OCI-LY7 (cell line): Measurements from ENCODE around the gene KCNH1. TPM values are rescaled to one million over a fixed set of nuclear protein-coding genes. Genes with fewer than 3 reads are reported as not detected.
"Not testable (repeated sequence)": the region's sequence is repeated elsewhere in the genome, so short reads cannot be mapped to it uniquely, and the experiment has no call there.

Experiments used
- BruUV-seq: library from RNA; stranded (reverse); fragments of 400-500 nt; replicated peaks from 2 replicates; lab custom pipeline; 2021; lab: Mats Ljungman, UMichigan
- CTCF ChIA-PET: fragments of 300-600 bp; sonication (Branson Sonifier 250); formaldehyde crosslinking; loops from one replicate; lab custom pipeline; 2022; ENCODE audit warnings: antibody characterized with exemption; ENCODE audit not compliant: unreplicated experiment; lab: Charles Lee
- POLR2A ChIA-PET: fragments of 300-600 bp; sonication (Branson Sonifier 250); formaldehyde crosslinking; loops from one replicate; lab custom pipeline; 2022; ENCODE audit warnings: antibody characterized with exemption; lab: Charles Lee
- DNase-seq: peaks from one replicate; pipeline ENCODE4 v3.0.0-alpha.2; 2015; ENCODE audit warnings: low spot score
- H2AFZ ChIP-seq: fragments of 200-600 bp; sonication (generic), shearing (Covaris generic); 2 replicates; pipeline ENCODE4 v1.6.1; 2014; ENCODE audit warnings: mild to moderate bottlenecking, antibody characterized with exemption, low read length, moderate library complexity
- H3K27ac ChIP-seq: fragments of 200-600 bp; sonication (generic); 2 replicates; pipeline ENCODE4 v1.5.1; 2014; ENCODE audit warnings: mixed run types, low read depth, mild to moderate bottlenecking, moderate library complexity, low read length, inconsistent platforms; ENCODE audit not compliant: poor library complexity, severe bottlenecking
- H3K36me3 ChIP-seq: fragments of 200-600 bp; sonication (generic); 2 replicates; pipeline ENCODE4 v1.6.1; 2014; ENCODE audit warnings: mild to moderate bottlenecking, antibody characterized with exemption, low read length, moderate library complexity, mixed read lengths; ENCODE audit not compliant: insufficient read depth
- H3K4me1 ChIP-seq: fragments of 200-600 bp; sonication (generic); 2 replicates; pipeline ENCODE4 v1.5.1; 2014; ENCODE audit warnings: mild to moderate bottlenecking, low read length; ENCODE audit not compliant: insufficient read depth, poor library complexity, severe bottlenecking
- H3K4me2 ChIP-seq: fragments of 200-600 bp; sonication (generic); 2 replicates; pipeline ENCODE4 v1.6.1; 2014; ENCODE audit warnings: mild to moderate bottlenecking, low read length
- H3K4me3 ChIP-seq: fragments of 200-600 bp; sonication (generic); 2 replicates; pipeline ENCODE4 v1.5.1; 2014; ENCODE audit warnings: mild to moderate bottlenecking, low read depth, low read length; ENCODE audit not compliant: poor library complexity, severe bottlenecking
- H3K79me2 ChIP-seq: fragments of 200-600 bp; sonication (generic); 2 replicates; pipeline ENCODE4 v1.6.1; 2016; ENCODE audit warnings: low read depth, mild to moderate bottlenecking, low read length, moderate library complexity, mixed read lengths; ENCODE audit not compliant: insufficient read depth
- H3K9me2 ChIP-seq: fragments of 200-600 bp; sonication (generic); 2 replicates; pipeline ENCODE4 v1.6.1; 2016; ENCODE audit warnings: mild to moderate bottlenecking, low read length, mixed read lengths; ENCODE audit not compliant: insufficient read depth
- H3K9me3 ChIP-seq: fragments of 200-600 bp; sonication (generic); 2 replicates; pipeline ENCODE4 v1.6.1; 2014; ENCODE audit warnings: mild to moderate bottlenecking, mixed run types, low read length, mixed read lengths
- H4K20me1 ChIP-seq: fragments of 200-600 bp; sonication (generic); 2 replicates; pipeline ENCODE4 v1.6.1; 2014; ENCODE audit warnings: mild to moderate bottlenecking, antibody characterized with exemption, low read length, moderate library complexity, mixed read lengths; ENCODE audit not compliant: insufficient read depth
- CTCF ChIP-seq: fragments of 200-600 bp; sonication (generic); conservative IDR thresholded peaks from 2 replicates; pipeline ENCODE4 v1.5.1; 2014; ENCODE audit warnings: mild to moderate bottlenecking, antibody characterized with exemption, low read length, moderate library complexity, mixed read lengths
- EZH2phosphoT487 ChIP-seq: fragments of 200-600 bp; sonication (generic); IDR thresholded peaks from 2 replicates; pipeline ENCODE4 v1.6.1; 2018; ENCODE audit warnings: low read depth, borderline replicate concordance, mild to moderate bottlenecking, mixed run types, antibody characterized with exemption, low read length, moderate library complexity, mixed read lengths
- intact Hi-C: fragments of 100-400 bp; cut with micrococcal nuclease; formaldehyde crosslinking; loops from one replicate; pipeline ENCODE4 v1.10.0; 2022; ENCODE audit not compliant: unreplicated experiment
- total RNA-seq, 2 experiments: library from RNA; depleted of rRNA in 1 of 2; stranded (reverse); fragments of >200 nt in 1 of 2; shearing (Covaris generic) in 1 of 2; gene quantifications; 2 replicates each; pipeline ENCODE4 v1.2.3, GENCODE V29; 2014 to 2022

KCNH1 gene
- total RNA-seq, 2 experiments from 2014 or later = not detected

- no peak overlapping the region for H3K27ac ChIP-seq
- POLR2A ChIA-PET = interaction anchor here (0.6 kb wide), 1 partner anchor 24 kb away, joined by 3 read pairs; no protein-coding TSS in a partner anchor
- no peaks in the 10 kb centered on the region for H3K36me3 ChIP-seq
- H3K4me2 ChIP-seq = no peak overlapping the region
- no peak overlapping the region for H2AFZ ChIP-seq
- H3K9me2 ChIP-seq = no peaks in the 10 kb centered on the region
- DNase-seq = no peak
- H3K4me1 ChIP-seq = no peaks in the 10 kb centered on the region
- intact Hi-C loops = no loop called here
- H4K20me1 ChIP-seq = no peaks in the 10 kb centered on the region
- no peaks in the 10 kb centered on the region for H3K79me2 ChIP-seq
- no peak overlapping the region for H3K4me3 ChIP-seq
- BruUV-seq = no TSS peak
- no peak for TF ChIP-seq EZH2phosphoT487
- no peak for TF ChIP-seq CTCF
- H3K9me3 ChIP-seq = no peaks in the 10 kb centered on the region
- CTCF ChIA-PET = no interaction called here
These were observed 51.1 kb downstream of the KCNH1 start for GRCh38 chr1:211082824-211083223.

GRCh38 chr1:211081447-211081846, 52.5 kb downstream of the KCNH1 start:
- H3K9me3 ChIP-seq, CTCF ChIA-PET, H3K9me2 ChIP-seq, H3K36me3 ChIP-seq, intact Hi-C loops, H2AFZ ChIP-seq, H3K27ac ChIP-seq, H3K79me2 ChIP-seq, DNase-seq, POLR2A ChIA-PET, BruUV-seq, H4K20me1 ChIP-seq, H3K4me3 ChIP-seq, H3K4me1 ChIP-seq, H3K4me2 ChIP-seq: not testable (repeated sequence)

GRCh38 chr1:211068976-211069375, 65.0 kb downstream of the KCNH1 start:
- H4K20me1 ChIP-seq = no peaks in the 10 kb centered on the region
- intact Hi-C loops = no loop called here
- H2AFZ ChIP-seq = no peak overlapping the region
- no TSS peak for BruUV-seq
- POLR2A ChIA-PET = no interaction called here
- no peak overlapping the region for H3K4me2 ChIP-seq
- H3K9me2 ChIP-seq = no peaks in the 10 kb centered on the region
- H3K4me3 ChIP-seq = no peak overlapping the region
- H3K27ac ChIP-seq = no peak overlapping the region
- DNase-seq = no peak
- no peaks in the 10 kb centered on the region for H3K4me1 ChIP-seq
- H3K79me2 ChIP-seq = no peaks in the 10 kb centered on the region
- H3K9me3 ChIP-seq = no peaks in the 10 kb centered on the region
- H3K36me3 ChIP-seq = no peaks in the 10 kb centered on the region
- TF ChIP-seq CTCF (no peak), EZH2phosphoT487 (no peak)
- CTCF ChIA-PET = no interaction called here
